H1 (cell line): ENCODE measurements around the gene HK1. TPM values are rescaled to one million over a fixed set of nuclear protein-coding genes. Genes with fewer than 3 reads are reported as not detected.

Experiments used
- CTCF ChIA-PET: fragments of 300-600 bp; sonication (Branson Sonifier 250); formaldehyde crosslinking; loops from one replicate; lab custom pipeline; 2021; ENCODE audit not compliant: partially characterized antibody; lab: Charles Lee
- POLR2A ChIA-PET: fragments of 300-600 bp; sonication (Branson Sonifier 250); formaldehyde crosslinking; loops from one replicate; lab custom pipeline; 2021; ENCODE audit warnings: inconsistent platforms; ENCODE audit not compliant: partially characterized antibody; lab: Charles Lee
- DNase-seq, 2 experiments: peaks; one replicate each; pipeline versions ENCODE4 v3.0.0 to v3.0.0-alpha.2; 2010 to 2022; ENCODE audit warnings: low spot score in 2 of 2, low read depth in 1 of 2, mixed read lengths in 1 of 2
- FAIRE-seq: peaks from 2 replicates; lab custom pipeline; 2011; peaks lifted over from hg19 to GRCh38; lab: Jason Lieb, UNC
- H2AFZ ChIP-seq: 2 replicates; pipeline ENCODE4 v1.8.1; 2012; ENCODE audit warnings: low read length, inconsistent platforms
- H2AK5ac ChIP-seq: 2 replicates; pipeline ENCODE4 v1.6.1; 2013; ENCODE audit warnings: low read depth, low read length
- H2BK120ac ChIP-seq: replicated peaks from 2 replicates; pipeline ENCODE3; 2013; ENCODE audit warnings: low read depth, low read length, inconsistent platforms
- H2BK12ac ChIP-seq: 2 replicates; pipeline ENCODE4 v1.6.1; 2013; ENCODE audit warnings: low read depth, low read length
- H2BK15ac ChIP-seq: 2 replicates; pipeline ENCODE4 v1.6.1; 2013; ENCODE audit warnings: low read length
- H2BK20ac ChIP-seq: 2 replicates; pipeline ENCODE4 v1.6.1; 2013; ENCODE audit warnings: low read length
- H2BK5ac ChIP-seq: 2 replicates; pipeline ENCODE4 v1.6.1; 2013; ENCODE audit warnings: low read depth, low read length
- H3K14ac ChIP-seq: 2 replicates; pipeline ENCODE4 v1.6.1; 2013; ENCODE audit warnings: inconsistent platforms; ENCODE audit not compliant: insufficient read length
- H3K18ac ChIP-seq: 2 replicates; pipeline ENCODE4 v1.6.1; 2013; ENCODE audit warnings: low read length; ENCODE audit errors: extremely low read depth
- H3K23ac ChIP-seq: 2 replicates; pipeline ENCODE4 v1.6.1; 2013; ENCODE audit warnings: inconsistent platforms; ENCODE audit not compliant: insufficient read length
- H3K23me2 ChIP-seq: 2 replicates; pipeline ENCODE4 v1.6.1; 2013; ENCODE audit warnings: low read depth, low read length
- H3K27ac ChIP-seq: 2 replicates; pipeline ENCODE4 v1.6.1; 2011; ENCODE audit warnings: low read depth, low read length, inconsistent platforms
- H3K27me3 ChIP-seq, 4 experiments: replicated peaks in 1 of 4; 1 replicate in 1 of 4; 2 replicates in 3 of 4; pipeline versions ENCODE4 v1.6.1 to v1.8.1; 2011 to 2013; ENCODE audit warnings: low read length in 3 of 4, mild to moderate bottlenecking in 3 of 4, inconsistent platforms in 2 of 4, mixed read lengths in 2 of 4, moderate library complexity in 1 of 4; ENCODE audit not compliant: control insufficient read depth in 3 of 4, insufficient read depth in 3 of 4; ENCODE audit errors: extremely low read depth in 1 of 4
- H3K36me3 ChIP-seq, 4 experiments: 2 replicates each; pipeline versions ENCODE4 v1.6.1 to v1.8.1; 2011 to 2013; ENCODE audit warnings: mild to moderate bottlenecking in 4 of 4, low read length in 3 of 4, moderate library complexity in 2 of 4, control low read depth in 1 of 4, inconsistent platforms in 1 of 4; ENCODE audit not compliant: insufficient read depth in 4 of 4, control insufficient read depth in 2 of 4
- H3K4ac ChIP-seq: replicated peaks from 2 replicates; pipeline ENCODE3; 2013; ENCODE audit warnings: low read length, low read depth, mixed read lengths, inconsistent platforms; ENCODE audit not compliant: insufficient read length
- H3K4me1 ChIP-seq, 4 experiments: replicated peaks in 1 of 4; 1 replicate in 1 of 4; 2 replicates in 3 of 4; pipeline versions ENCODE4 v1.6.1 to v1.8.1; 2011 to 2013; ENCODE audit warnings: low read length in 3 of 4, inconsistent platforms in 2 of 4, mixed read lengths in 1 of 4; ENCODE audit not compliant: insufficient read depth in 4 of 4, control insufficient read depth in 3 of 4
- H3K4me2 ChIP-seq, 2 experiments: 2 replicates each; pipeline versions ENCODE4 v1.6.1 to v1.8.1; 2011 to 2013; ENCODE audit warnings: low read depth in 2 of 2, low read length in 2 of 2, control low read depth in 1 of 2, inconsistent platforms in 1 of 2, mild to moderate bottlenecking in 1 of 2; ENCODE audit not compliant: insufficient read depth in 1 of 2
- H3K4me3 ChIP-seq, 4 experiments: fragments of 200-600, 300-600 bp in 1 of 4; sonication (generic), shearing (Covaris generic), sonication (Bioruptor Twin) in 1 of 4; 2 replicates each; pipeline versions ENCODE4 v1.5.1 to v1.8.1; 2011 to 2016; ENCODE audit warnings: low read length in 4 of 4, low read depth in 3 of 4, control low read depth in 2 of 4, inconsistent platforms in 2 of 4, mild to moderate bottlenecking in 2 of 4, mixed read lengths in 1 of 4, moderate library complexity in 1 of 4; ENCODE audit not compliant: insufficient read depth in 2 of 4; ENCODE audit errors: extremely low read depth in 1 of 4
- H3K56ac ChIP-seq: replicated peaks from 2 replicates; pipeline ENCODE3; 2013; ENCODE audit warnings: low read depth, mild to moderate bottlenecking, mixed read lengths, low read length, inconsistent platforms; ENCODE audit not compliant: insufficient read length
- H3K79me1 ChIP-seq: 2 replicates; pipeline ENCODE4 v1.6.1; 2013; ENCODE audit warnings: low read depth, low read length, control low read depth
- H3K79me2 ChIP-seq, 2 experiments: 2 replicates each; pipeline versions ENCODE4 v1.6.1 to v1.8.1; 2012 to 2013; ENCODE audit warnings: low read length in 2 of 2, mild to moderate bottlenecking in 2 of 2, inconsistent platforms in 1 of 2; ENCODE audit not compliant: insufficient read depth in 2 of 2, control insufficient read depth in 1 of 2
- H3K9ac ChIP-seq, 4 experiments: replicated peaks in 1 of 4; 1 replicate in 1 of 4; 2 replicates in 3 of 4; pipeline versions ENCODE4 v1.6.1 to v1.8.1; 2011 to 2013; ENCODE audit warnings: low read depth in 3 of 4, low read length in 3 of 4, control low read depth in 2 of 4, mild to moderate bottlenecking in 2 of 4, moderate library complexity in 2 of 4, inconsistent platforms in 1 of 4; ENCODE audit errors: extremely low read depth in 1 of 4
- H3K9me3 ChIP-seq, 2 experiments: 2 replicates each; pipeline versions ENCODE4 v1.6.1 to v1.8.1; 2012 to 2013; ENCODE audit warnings: mild to moderate bottlenecking in 2 of 2, moderate library complexity in 2 of 2, control low read depth in 1 of 2, inconsistent platforms in 1 of 2, low read depth in 1 of 2, low read length in 1 of 2, mixed read lengths in 1 of 2; ENCODE audit not compliant: insufficient read depth in 2 of 2
- H4K20me1 ChIP-seq, 2 experiments: replicated peaks in 1 of 2; 2 replicates each; pipeline versions ENCODE3 to v1.8.1; 2011 to 2013; ENCODE audit warnings: inconsistent platforms in 2 of 2, low read length in 2 of 2, mild to moderate bottlenecking in 1 of 2; ENCODE audit not compliant: insufficient read depth in 2 of 2, control insufficient read depth in 1 of 2
- H4K5ac ChIP-seq: 2 replicates; pipeline ENCODE4 v1.6.1; 2013; ENCODE audit warnings: low read length, low read depth, mixed read lengths, inconsistent platforms; ENCODE audit not compliant: insufficient read length
- H4K8ac ChIP-seq: 2 replicates; pipeline ENCODE4 v1.8.0; 2013; ENCODE audit warnings: mild to moderate bottlenecking, moderate library complexity, low read length, inconsistent platforms; ENCODE audit not compliant: insufficient read depth; ENCODE audit errors: extremely low read depth
- H4K91ac ChIP-seq: replicated peaks from 2 replicates; pipeline ENCODE3; 2013; ENCODE audit warnings: low read length, mixed read lengths, inconsistent platforms; ENCODE audit not compliant: insufficient read length
- CEBPB ChIP-seq: IDR thresholded peaks from 2 replicates; pipeline ENCODE4 v1.6.1; 2012; ENCODE audit warnings: low read depth, low read length
- CHD1 ChIP-seq: IDR thresholded peaks from 2 replicates; pipeline ENCODE4 v1.6.1; 2012; ENCODE audit warnings: low read depth, low read length, improper control_type of control experiment
- KDM5A ChIP-seq: fragments of 200-600 bp; IDR thresholded peaks from 2 replicates; pipeline ENCODE4 v1.7.1; 2012; ENCODE audit warnings: mild to moderate bottlenecking, low read length, inconsistent platforms, mixed read lengths
- MAFK ChIP-seq: IDR thresholded peaks from 2 replicates; pipeline ENCODE4 v1.6.1; 2012; ENCODE audit warnings: low read depth, mild to moderate bottlenecking, improper control_type of control experiment, low read length
- TBP ChIP-seq: IDR thresholded peaks from 2 replicates; pipeline ENCODE4 v1.6.1; 2011; ENCODE audit warnings: low read depth, low read length, improper control_type of control experiment
- WGBS, 2 experiments: shearing (Covaris generic) in 1 of 2; methylation state at CpG; one replicate each; pipeline versions ENCODE4 v1.1.6 to v1.1.7; 2013 to 2015; ENCODE audit warnings: low lambda C conversion rate in 2 of 2, mixed read lengths in 2 of 2, inconsistent platforms in 1 of 2, low coverage in 1 of 2, missing lambda C conversion rate in 1 of 2; ENCODE audit not compliant: insufficient replicate concordance in 2 of 2, insufficient coverage in 1 of 2, insufficient read length in 1 of 2; ENCODE audit errors: extremely low coverage in 1 of 2, missing lambda C conversion rate in 1 of 2; 5-methylcytosine and 5-hydroxymethylcytosine counted together
- polyA plus RNA-seq, 7 experiments: library from polyadenylated mRNA; depleted of rRNA in 3 of 7; stranded (reverse) in 5 of 7; unstranded in 2 of 7; fragments of >200 nt in 5 of 7; fragments of 200-250 nt in 2 of 7; gene quantifications; 1 replicate in 5 of 7; 2 replicates in 1 of 7; 4 replicates in 1 of 7; pipeline versions ENCODE4 v1.2.1 to v1.2.3, GENCODE V29; 2011 to 2013; ENCODE audit warnings: missing spikeins in 2 of 7, mixed read lengths in 2 of 7
- total RNA-seq: library from RNA; stranded (reverse); fragmentation: NEBNext Ultra II Directional; extraction: Animal tissue kit (Norgen Biotek cat#: 25700); gene quantifications from 2 replicates; pipeline ENCODE4 v1.2.1, GENCODE V29; 2021

HK1 gene
- total and polyA plus RNA-seq, 2 of the 8 experiments (the other 6 are each of a cell fraction or from before 2014, with no cell fraction given) = 55.8 to 247 TPM

GRCh38 chr10:69363666-69364065 is 85.4 kb downstream of the HK1 start:
- CTCF ChIA-PET = interaction anchor here (0.8 to 3.5 kb wide), 20 partner anchors 9 to 188 kb away, joined by 3 to 18 read pairs (median 5); no protein-coding TSS in a partner anchor
- FAIRE-seq = no peak
- 91% methylated on average over 5 of the region's 5 CpGs; no CpG with 5 or more reads in 1 of the 2 experiments for WGBS, 2 experiments
- TF ChIP-seq MAFK = no peak
- TF ChIP-seq KDM5A = no peak
- TF ChIP-seq TBP = no peak
- TF ChIP-seq CHD1 = no peak
- no peak for TF ChIP-seq CEBPB

More at GRCh38 chr10:69363666-69364065, 85.4 kb downstream of the HK1 start:
- Histone ChIP-seq H4K8ac (no peak overlapping the region), H3K27ac (no peak overlapping the region), H2BK5ac (no peak overlapping the region), H2BK120ac (no peak overlapping the region), H3K27me3 (no peaks in the 10 kb centered on the region), H2BK12ac (no peak overlapping the region), H3K4me3 (no peak overlapping the region), H3K4ac (no peak overlapping the region), H3K4me2 (no peak overlapping the region), H3K4me1 (peaks cover 2 to 12% (median 6%) of the 10 kb centered on the region in 4 experiments; a peak in 4 of 7 replicates), H3K23ac (no peak overlapping the region), H3K79me2 (peaks cover 0 to 28% of the 10 kb centered on the region in 2 experiments; a peak in 2 of 4 replicates), H3K14ac (no peak overlapping the region), H2AFZ (no peak overlapping the region), H2BK20ac (no peak overlapping the region), H2AK5ac (no peak overlapping the region), H3K9ac (no peak overlapping the region), H3K18ac (no peak overlapping the region), H4K20me1 (peaks cover 5 to 6% of the 10 kb centered on the region in 2 experiments), H3K36me3 (peaks cover 4 to 39% (median 25%) of the 10 kb centered on the region in 4 experiments; a peak in 6 of 8 replicates), H3K23me2 (no peaks in the 10 kb centered on the region), H2BK15ac (no peak overlapping the region), H3K9me3 (no peaks in the 10 kb centered on the region), H3K56ac (no peak overlapping the region), H3K79me1 (peaks cover 6% of the 10 kb centered on the region; the same call in 1 of the 2 replicates), H4K5ac (no peak overlapping the region), H4K91ac (no peak overlapping the region)
- DNase-seq = no peak
- POLR2A ChIA-PET = interaction anchor here (1.0 to 1.2 kb wide), 3 partner anchors 9 to 184 kb away, joined by 3 to 4 read pairs (median 4); partner anchors contain the start of gene SUPV3L1
